ENCODE measurements around the gene DENND1A. TPM values are rescaled to one million over a fixed set of nuclear protein-coding genes. Genes with fewer than 3 reads are reported as not detected.

The DENND1A gene
- total RNA-seq, 1 experiment from 2014 or later: 19.7 TPM

DNA sequence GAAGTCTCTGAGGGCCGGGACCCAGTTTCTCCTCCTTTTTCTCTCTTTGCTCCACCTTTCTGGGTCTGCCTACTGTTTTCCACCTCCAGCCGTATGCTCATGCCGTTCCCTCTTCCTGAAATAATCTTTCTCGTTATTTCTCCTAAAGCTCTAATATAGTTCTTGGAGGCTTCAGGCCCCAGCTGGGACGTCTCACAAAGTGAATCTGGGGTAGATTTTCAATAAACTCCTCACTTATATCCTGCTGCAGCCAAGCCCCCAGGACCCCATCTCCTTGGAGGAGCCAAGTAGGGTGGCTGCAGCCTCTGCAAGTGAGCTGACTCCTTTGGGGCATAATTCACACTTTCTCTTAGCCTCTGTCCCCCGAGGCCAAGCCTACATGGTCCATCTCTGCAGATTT is 588.1 kb downstream of the DENND1A start:
- Histone ChIP-seq H3K4me3 (ENCODE audit: low read depth in 2 of 2, low read length in 2 of 2) (no peak overlapping the region), H3K4me1 (ENCODE audit: control insufficient read depth, insufficient read depth, low read length) (no peaks in the 10 kb centered on the region), H3K36me3 (ENCODE audit: control insufficient read depth, insufficient read depth, low read length) (no peaks in the 10 kb centered on the region), H3K27ac (ENCODE audit: low read length) (no peak overlapping the region), H3K9me3 (ENCODE audit: control insufficient read depth, insufficient read depth, low read depth, low read length) (no peaks in the 10 kb centered on the region), H3K27me3 (ENCODE audit: control insufficient read depth, insufficient read depth, low read length) (no peaks in the 10 kb centered on the region)
- ATAC-seq (no peak), DNase-seq (ENCODE audit: low read depth, low spot score) (no peak)
- ChIA-PET CTCF (no interaction called here), POLR2A (no interaction called here)
- intact Hi-C loops (cut with micrococcal nuclease; ENCODE audit: unreplicated experiment): no loop called here
- TF ChIP-seq, protein P1, sequence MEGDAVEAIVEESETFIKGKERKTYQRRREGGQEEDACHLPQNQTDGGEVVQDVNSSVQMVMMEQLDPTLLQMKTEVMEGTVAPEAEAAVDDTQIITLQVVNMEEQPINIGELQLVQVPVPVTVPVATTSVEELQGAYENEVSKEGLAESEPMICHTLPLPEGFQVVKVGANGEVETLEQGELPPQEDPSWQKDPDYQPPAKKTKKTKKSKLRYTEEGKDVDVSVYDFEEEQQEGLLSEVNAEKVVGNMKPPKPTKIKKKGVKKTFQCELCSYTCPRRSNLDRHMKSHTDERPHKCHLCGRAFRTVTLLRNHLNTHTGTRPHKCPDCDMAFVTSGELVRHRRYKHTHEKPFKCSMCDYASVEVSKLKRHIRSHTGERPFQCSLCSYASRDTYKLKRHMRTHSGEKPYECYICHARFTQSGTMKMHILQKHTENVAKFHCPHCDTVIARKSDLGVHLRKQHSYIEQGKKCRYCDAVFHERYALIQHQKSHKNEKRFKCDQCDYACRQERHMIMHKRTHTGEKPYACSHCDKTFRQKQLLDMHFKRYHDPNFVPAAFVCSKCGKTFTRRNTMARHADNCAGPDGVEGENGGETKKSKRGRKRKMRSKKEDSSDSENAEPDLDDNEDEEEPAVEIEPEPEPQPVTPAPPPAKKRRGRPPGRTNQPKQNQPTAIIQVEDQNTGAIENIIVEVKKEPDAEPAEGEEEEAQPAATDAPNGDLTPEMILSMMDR (IDR thresholded peaks at IDR 0.05): no peak
- TF ChIP-seq TCF7L2 (IDR thresholded peaks at IDR 0.05; ENCODE audit: low read depth, low read length) (no peak), REST (IDR thresholded peaks at IDR 0.05; ENCODE audit: insufficient read depth in 1 of 2, low read depth in 2 of 2, low read length in 1 of 2) (no peak), POLR2AphosphoS5 (IDR thresholded peaks at IDR 0.05; ENCODE audit: low read depth, low read length) (no peak), SIN3A (IDR thresholded peaks at IDR 0.05; ENCODE audit: borderline replicate concordance, insufficient read depth, low read depth, low read length) (no peak)
- in situ Hi-C loops (cut with HindIII; ENCODE audit: low pct_unique_long_range_greater_than_20kb, low sequenced_read_pairs): no loop called here
- no TSS peak for BruUV-seq (replicated peaks)

DNA sequence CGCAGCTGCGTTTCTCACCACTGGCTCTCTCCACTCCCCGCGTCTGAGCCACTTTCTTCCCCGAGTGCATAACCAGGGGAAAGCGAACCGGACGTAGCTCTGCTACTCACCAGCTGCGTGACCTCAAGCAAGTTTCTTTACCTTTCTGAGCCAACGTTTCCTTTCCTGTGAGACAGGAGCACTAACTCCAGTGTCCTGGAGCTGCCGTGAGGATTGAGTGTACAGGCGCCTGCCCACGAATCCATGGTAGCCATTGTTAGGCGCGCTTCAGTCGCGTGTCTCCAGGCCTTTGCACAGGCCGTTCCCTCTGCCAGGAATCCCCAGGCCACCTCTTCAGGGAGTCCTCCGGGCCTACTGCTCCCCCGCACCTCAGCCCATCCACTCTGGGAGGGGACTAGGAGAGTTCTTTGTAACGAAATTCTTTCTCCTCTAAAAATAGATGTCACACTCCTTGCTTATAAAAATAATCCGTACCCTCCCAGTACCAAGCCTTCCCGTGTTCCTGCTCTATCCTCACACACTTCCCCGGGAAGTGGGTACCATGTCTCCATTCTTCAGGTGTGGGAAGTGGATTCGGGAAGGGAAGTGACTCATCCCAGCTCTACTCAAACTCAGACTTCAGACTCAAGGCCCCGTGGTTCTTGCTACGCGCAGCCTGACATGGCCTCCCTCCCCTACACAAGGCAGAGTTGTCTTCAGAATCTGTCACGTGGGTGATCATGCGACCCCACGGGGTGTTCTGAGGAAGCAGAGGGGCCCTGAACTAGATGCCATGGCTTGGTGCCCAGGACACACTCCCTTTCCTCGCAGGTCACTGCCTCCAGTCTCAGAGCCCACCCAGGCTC is 590.0 kb downstream of the DENND1A start:
- DNase-seq (ENCODE audit: low read depth, low spot score) (no peak), ATAC-seq (0 out of 2 replicates have a peak, but pooled peaks have one; percentile 23)
- in situ Hi-C loops (cut with HindIII; ENCODE audit: low pct_unique_long_range_greater_than_20kb, low sequenced_read_pairs) (no loop called here), intact Hi-C loops (cut with micrococcal nuclease; ENCODE audit: unreplicated experiment) (no loop called here)
- no peaks in the 10 kb centered on the region for H3K9me3 ChIP-seq (ENCODE audit: control insufficient read depth, insufficient read depth, low read depth, low read length)
- H3K27ac ChIP-seq (ENCODE audit: low read length): no peak overlapping the region
- no peak for TF ChIP-seq SIN3A (IDR thresholded peaks at IDR 0.05; ENCODE audit: borderline replicate concordance, insufficient read depth, low read depth, low read length)
- TF ChIP-seq REST (IDR thresholded peaks at IDR 0.05; ENCODE audit: insufficient read depth in 1 of 2, low read depth in 2 of 2, low read length in 1 of 2): no peak
- TF ChIP-seq TCF7L2 (IDR thresholded peaks at IDR 0.05; ENCODE audit: low read depth, low read length): no peak
- no peak for TF ChIP-seq POLR2AphosphoS5 (IDR thresholded peaks at IDR 0.05; ENCODE audit: low read depth, low read length)
- TF ChIP-seq, protein P1 (IDR thresholded peaks at IDR 0.05): no peak
- BruUV-seq (replicated peaks): no TSS peak
- H3K27me3 ChIP-seq (ENCODE audit: control insufficient read depth, insufficient read depth, low read length): no peaks in the 10 kb centered on the region
- no peak overlapping the region for H3K4me3 ChIP-seq (ENCODE audit: low read depth in 2 of 2, low read length in 2 of 2)
- ChIA-PET POLR2A (no interaction called here), CTCF (interaction anchor here (1.1 kb wide), 1 partner anchor 10 kb away, joined by 4 read pairs; no protein-coding TSS in a partner anchor)
- H3K36me3 ChIP-seq (ENCODE audit: control insufficient read depth, insufficient read depth, low read length): no peaks in the 10 kb centered on the region
- peaks cover 10% of the 10 kb centered on the region for H3K4me1 ChIP-seq (ENCODE audit: control insufficient read depth, insufficient read depth, low read length)
